Lower leg skin (tissue), 4 donors: ENCODE data around the gene LTBP4. TPM values are rescaled to one million over a fixed set of nuclear protein-coding genes. Genes with fewer than 3 reads are reported as not detected.
A peak's percentile ranks its signal among the peaks of the same experiment; 100 is the strongest.
"Not testable (repeated sequence)": the region's sequence is repeated elsewhere in the genome, so short reads cannot be mapped to it uniquely, and the experiment has no call there.

Source experiments
- DNase-seq, 2 donors: peaks; one replicate each; pipeline ENCODE4 v3.0.0-alpha.2; 2019; ENCODE audit warnings: low spot score in 2 of 2
- H3K4me3 ChIP-seq: fragments of 200-600 bp; sonication (generic); 2 replicates; pipeline ENCODE4 v1.5.1; 2017; ENCODE audit warnings: mild to moderate bottlenecking, low read depth; ENCODE audit not compliant: poor library complexity, severe bottlenecking
- POLR2A ChIP-seq, 2 donors: fragments of 450-650 bp; IDR thresholded peaks; one replicate each; pipeline ENCODE4 v1.6.1; 2016 to 2017; ENCODE audit warnings: antibody characterized with exemption in 2 of 2, mild to moderate bottlenecking in 1 of 2, moderate library complexity in 1 of 2
- WGBS, 2 donors: methylation state at CpG; one replicate each; pipeline ENCODE4 v1.1.5; 2018; 5-methylcytosine and 5-hydroxymethylcytosine counted together
- intact Hi-C: fragments of 100-400 bp; cut with DNase I; formaldehyde crosslinking; loops from one replicate; pipeline ENCODE4 v1.15.0; 2023; ENCODE audit warnings: low total_unique reads
- total RNA-seq, 4 donors: library from RNA; depleted of rRNA; stranded (reverse); fragments of >200 nt; gene quantifications; one replicate each; pipeline ENCODE4 v1.1.0, GENCODE V29; 2016
- TF ChIP-seq, protein P1 (sequence below), 3 donors: fragments of 450-650 bp; IDR thresholded peaks; one replicate each; pipeline ENCODE4 v1.5.1; 2016; ENCODE audit warnings: antibody characterized with exemption in 3 of 3, mild to moderate bottlenecking in 3 of 3, moderate library complexity in 2 of 3

LTBP4 gene
- total RNA-seq, 4 donors from 2014 or later: 113 to 181 (median 144) TPM

- 94% methylated on average over 21 to 24 of the region's 24 CpGs for WGBS, 2 donors
- H3K4me3 ChIP-seq: no peak overlapping the region
- TF ChIP-seq, protein P1, sequence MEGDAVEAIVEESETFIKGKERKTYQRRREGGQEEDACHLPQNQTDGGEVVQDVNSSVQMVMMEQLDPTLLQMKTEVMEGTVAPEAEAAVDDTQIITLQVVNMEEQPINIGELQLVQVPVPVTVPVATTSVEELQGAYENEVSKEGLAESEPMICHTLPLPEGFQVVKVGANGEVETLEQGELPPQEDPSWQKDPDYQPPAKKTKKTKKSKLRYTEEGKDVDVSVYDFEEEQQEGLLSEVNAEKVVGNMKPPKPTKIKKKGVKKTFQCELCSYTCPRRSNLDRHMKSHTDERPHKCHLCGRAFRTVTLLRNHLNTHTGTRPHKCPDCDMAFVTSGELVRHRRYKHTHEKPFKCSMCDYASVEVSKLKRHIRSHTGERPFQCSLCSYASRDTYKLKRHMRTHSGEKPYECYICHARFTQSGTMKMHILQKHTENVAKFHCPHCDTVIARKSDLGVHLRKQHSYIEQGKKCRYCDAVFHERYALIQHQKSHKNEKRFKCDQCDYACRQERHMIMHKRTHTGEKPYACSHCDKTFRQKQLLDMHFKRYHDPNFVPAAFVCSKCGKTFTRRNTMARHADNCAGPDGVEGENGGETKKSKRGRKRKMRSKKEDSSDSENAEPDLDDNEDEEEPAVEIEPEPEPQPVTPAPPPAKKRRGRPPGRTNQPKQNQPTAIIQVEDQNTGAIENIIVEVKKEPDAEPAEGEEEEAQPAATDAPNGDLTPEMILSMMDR (IDR thresholded peaks at IDR 0.05): no peak
- TF ChIP-seq POLR2A (IDR thresholded peaks at IDR 0.05): no peak
- peak in 1 of 2 donors; percentile 83 for DNase-seq
- intact Hi-C loops: no loop called here
Observed at GRCh38 chr19:40621966-40622772, 21.0 kb downstream of the LTBP4 start.

- TF ChIP-seq, protein P1 (IDR thresholded peaks at IDR 0.05): no peak
- TF ChIP-seq POLR2A (IDR thresholded peaks at IDR 0.05): no peak
- DNase-seq: peak in 1 of 2 donors; percentile 82
- no peak overlapping the region for H3K4me3 ChIP-seq
- WGBS, 2 donors: 90 to 94% methylated on average over 7 of the region's 7 CpGs
- intact Hi-C loops: no loop called here
Observed at GRCh38 chr19:40622773-40623075, 21.6 kb downstream of the LTBP4 start.

- DNase-seq: no peak
- whole genome bisulfite sequencing, 2 donors: 51 to 64% methylated on average over 40 to 41 of the region's 41 CpGs
- H3K4me3 ChIP-seq: no peak overlapping the region
- TF ChIP-seq, protein P1 (IDR thresholded peaks at IDR 0.05): no peak
- no peak for TF ChIP-seq POLR2A (IDR thresholded peaks at IDR 0.05)
- intact Hi-C loops: no loop called here
Observed at GRCh38 chr19:40623403-40624251, 22.5 kb downstream of the LTBP4 start.

GRCh38 chr19:40624369-40625153 is 23.4 kb downstream of the LTBP4 start:
- DNase-seq, H3K4me3 ChIP-seq, intact Hi-C loops: not testable (repeated sequence)
- WGBS, 2 donors: 84 to 88% methylated on average over 14 of the region's 14 CpGs

DNA sequence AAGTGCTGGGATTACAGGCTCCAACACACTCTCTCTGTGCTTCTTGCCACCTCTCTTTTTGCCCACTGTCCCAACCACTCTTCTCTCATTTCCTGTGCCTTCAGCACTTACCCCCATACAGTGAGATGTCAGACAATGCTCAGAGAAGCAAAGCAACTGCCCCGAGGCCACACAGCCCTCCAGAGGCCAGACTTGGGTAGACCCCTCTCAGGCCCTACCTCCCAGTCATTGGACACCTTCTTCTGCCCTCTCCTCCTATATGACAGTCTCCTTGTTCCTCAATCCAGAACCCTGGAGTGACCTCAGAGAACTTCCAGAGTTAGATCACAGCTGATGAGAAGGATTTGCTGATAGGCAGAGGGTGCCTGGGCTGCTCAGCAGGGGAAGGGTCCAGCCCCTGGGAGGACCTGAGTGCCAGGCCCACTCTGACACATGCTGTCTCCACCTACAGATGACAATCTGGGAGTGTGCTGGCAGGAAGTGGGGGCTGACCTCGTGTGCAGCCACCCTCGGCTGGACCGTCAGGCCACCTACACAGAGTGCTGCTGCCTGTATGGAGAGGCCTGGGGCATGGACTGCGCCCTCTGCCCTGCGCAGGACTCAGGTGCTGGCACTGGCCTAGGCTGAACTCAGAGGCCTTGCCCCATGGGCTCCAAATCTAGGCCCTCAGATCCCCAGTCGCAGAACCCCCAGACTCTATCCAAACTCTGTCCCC is 24.4 kb downstream of the LTBP4 start:
- H3K4me3 ChIP-seq: no peak overlapping the region
- no peak for TF ChIP-seq POLR2A (IDR thresholded peaks at IDR 0.05)
- TF ChIP-seq, protein P1 (IDR thresholded peaks at IDR 0.05): no peak
- 67 to 83% methylated on average over 4 to 7 of the region's 7 CpGs for WGBS, 2 donors
- DNase-seq: no peak
- intact Hi-C loops: no loop called here
